GM12878 (cell line): ENCODE data around the gene ELK4. TPM values are rescaled to one million over a fixed set of nuclear protein-coding genes. Genes with fewer than 3 reads are reported as not detected.

Source experiments
- ATAC-seq: fragments of 200-7000 bp; cut with Tn5 transposase; 3 replicates; pipeline ENCODE4 v1.9.1; 2020; ENCODE audit warnings: mild to moderate bottlenecking, moderate library complexity
- BruUV-seq: library from RNA; stranded (reverse); fragments of 400-500 nt; replicated peaks from 2 replicates; lab custom pipeline; 2021; lab: Mats Ljungman, UMichigan
- CTCF ChIA-PET: fragments of 300-600 bp; sonication (Branson Sonifier 250); formaldehyde crosslinking; extraction: SDS; loops from one replicate; lab custom pipeline; 2021; ENCODE audit warnings: inconsistent platforms; lab: Yijun Ruan, JAX
- POLR2A ChIA-PET: fragments of 350-600 bp; formaldehyde crosslinking; extraction: SDS; loops from one replicate; lab custom pipeline; 2021; ENCODE audit warnings: inconsistent platforms; lab: Charles Lee
- RAD21 ChIA-PET: fragments of 300-600 bp; sonication (Branson Sonifier 250); formaldehyde crosslinking; loops from one replicate; lab custom pipeline; 2023; ENCODE audit warnings: antibody characterized with exemption; ENCODE audit not compliant: unreplicated experiment; lab: Charles Lee
- SMC1A ChIA-PET: fragments of 300-600 bp; sonication (Branson Sonifier 250); formaldehyde crosslinking; loops from one replicate; lab custom pipeline; 2023; ENCODE audit not compliant: unreplicated experiment, uncharacterized antibody; lab: Charles Lee
- DNase-seq: peaks from one replicate; pipeline ENCODE4 v3.0.0-alpha.2; 2011; ENCODE audit warnings: low read depth, low spot score
- FAIRE-seq: peaks from 3 replicates; lab custom pipeline; 2011; peaks lifted over from hg19 to GRCh38; lab: Jason Lieb, UNC
- H2AFZ ChIP-seq: 2 replicates; pipeline ENCODE4 v1.6.0; 2011; ENCODE audit warnings: low read depth, low read length, control low read depth; ENCODE audit not compliant: control insufficient read depth
- H3K27ac ChIP-seq: 2 replicates; pipeline ENCODE4 v1.5.1; 2011; ENCODE audit warnings: control low read depth; ENCODE audit not compliant: control insufficient read depth, insufficient read depth
- H3K27me3 ChIP-seq, 2 experiments: replicated peaks in 1 of 2; 2 replicates each; pipeline versions ENCODE4 v1.6.0 to v1.6.1; 2011; ENCODE audit warnings: low read length in 1 of 2; ENCODE audit not compliant: control insufficient read depth in 2 of 2, insufficient read depth in 2 of 2
- H3K36me3 ChIP-seq, 2 experiments: 2 replicates each; pipeline ENCODE4 v1.5.1; 2011; ENCODE audit warnings: low read length in 1 of 2; ENCODE audit not compliant: control insufficient read depth in 2 of 2, insufficient read depth in 2 of 2
- H3K4me1 ChIP-seq: 2 replicates; pipeline ENCODE4 v1.6.1; 2011; ENCODE audit warnings: mild to moderate bottlenecking, low read length, moderate library complexity, mixed read lengths; ENCODE audit not compliant: control insufficient read depth, insufficient read depth
- H3K4me2 ChIP-seq: 2 replicates; pipeline ENCODE4 v1.6.0; 2011; ENCODE audit warnings: control low read depth; ENCODE audit not compliant: control insufficient read depth, insufficient read depth
- H3K4me3 ChIP-seq: fragments of 200-600 bp; sonication (generic); 2 replicates; pipeline ENCODE4 v1.5.1; 2016
- H3K79me2 ChIP-seq: 2 replicates; pipeline ENCODE4 v1.6.0; 2011; ENCODE audit warnings: low read length; ENCODE audit not compliant: control insufficient read depth, insufficient read depth
- H3K9ac ChIP-seq: 2 replicates; pipeline ENCODE4 v1.8.0; 2011; ENCODE audit warnings: low read length, control low read depth, mixed read lengths; ENCODE audit not compliant: control insufficient read depth, insufficient read depth
- H3K9me3 ChIP-seq: replicated peaks from 3 replicates; pipeline ENCODE4 v1.5.1; 2011; ENCODE audit warnings: mild to moderate bottlenecking, low read length; ENCODE audit not compliant: control insufficient read depth, insufficient read depth
- H4K20me1 ChIP-seq: 2 replicates; pipeline ENCODE4 v1.6.0; 2011; ENCODE audit not compliant: control insufficient read depth, insufficient read depth
- BRCA1 ChIP-seq: IDR thresholded peaks from 2 replicates; pipeline ENCODE4 v1.6.1; 2011; ENCODE audit warnings: low read depth, low read length, improper control_type of control experiment
- CEBPB ChIP-seq, 2 experiments: fragments of 150-350 bp in 1 of 2; IDR thresholded peaks; 2 replicates each; pipeline ENCODE4 v1.6.1; 2012 to 2014; ENCODE audit warnings: low read depth in 2 of 2, low read length in 2 of 2, borderline replicate concordance in 1 of 2, inconsistent platforms in 1 of 2
- CEBPZ ChIP-seq: fragments of 150-350 bp; IDR thresholded peaks from 2 replicates; pipeline ENCODE4 v1.6.1; 2016; ENCODE audit warnings: low read depth, low read length
- CREM ChIP-seq: IDR thresholded peaks from 2 replicates; pipeline ENCODE4 v1.6.1; 2014; ENCODE audit warnings: antibody characterized with exemption, low read depth
- EED ChIP-seq: sonication (generic); IDR thresholded peaks from 2 replicates; pipeline ENCODE4 v1.6.1; 2016; ENCODE audit warnings: antibody characterized with exemption, low read depth
- EGR1 ChIP-seq, 2 experiments: IDR thresholded peaks; 1 replicate in 1 of 2; 2 replicates in 1 of 2; pipeline ENCODE4 v1.6.1; 2011 to 2012; ENCODE audit warnings: low read depth in 2 of 2, low read length in 2 of 2, borderline replicate concordance in 1 of 2, mild to moderate bottlenecking in 1 of 2, moderate library complexity in 1 of 2
- FOXK2 ChIP-seq: fragments of 450-650 bp; IDR thresholded peaks from 2 replicates; pipeline ENCODE4 v1.6.1; 2017; ENCODE audit warnings: mild to moderate bottlenecking, moderate library complexity
- NR2F1 ChIP-seq: fragments of 450-650 bp; conservative IDR thresholded peaks from 2 replicates; pipeline ENCODE4 v1.6.1; 2017; ENCODE audit warnings: mild to moderate bottlenecking
- NRF1 ChIP-seq: conservative IDR thresholded peaks from 2 replicates; pipeline ENCODE4 v1.6.1; 2011; ENCODE audit warnings: mild to moderate bottlenecking, low read depth, low read length, improper control_type of control experiment
- SMARCA5 ChIP-seq: fragments of 450-650 bp; IDR thresholded peaks from 2 replicates; pipeline ENCODE4 v1.6.1; 2017; ENCODE audit warnings: mild to moderate bottlenecking
- SMC3 ChIP-seq: IDR thresholded peaks from 2 replicates; pipeline ENCODE4 v1.6.1; 2011; ENCODE audit warnings: low read length, improper control_type of control experiment, borderline replicate concordance
- YY1 ChIP-seq: IDR thresholded peaks from 2 replicates; pipeline ENCODE4 v1.6.1; 2011; ENCODE audit warnings: low read depth, mild to moderate bottlenecking, low read length
- ZBED1 ChIP-seq: IDR thresholded peaks from 2 replicates; pipeline ENCODE4 v1.6.1; 2016; ENCODE audit warnings: borderline replicate concordance
- ZNF24 ChIP-seq: fragments of 450-650 bp; IDR thresholded peaks from 2 replicates; pipeline ENCODE4 v1.6.1; 2017; ENCODE audit warnings: antibody characterized with exemption, mild to moderate bottlenecking
- WGBS: methylation state at CpG from one replicate; pipeline ENCODE4 v1.1.6; 2016; ENCODE audit warnings: low lambda C conversion rate; ENCODE audit not compliant: insufficient replicate concordance, insufficient coverage; ENCODE audit errors: missing lambda C conversion rate; 5-methylcytosine and 5-hydroxymethylcytosine counted together
- in situ Hi-C: fragments of 300-500 bp; cut with MboI; formaldehyde crosslinking; loops from 9 replicates; pipeline ENCODE4 v1.14.3; 2018; ENCODE audit warnings: mixed read lengths
- intact Hi-C: fragments of 100-400 bp; cut with micrococcal nuclease; formaldehyde crosslinking; loops from one replicate; pipeline ENCODE4 v1.14.2; 2022; ENCODE audit not compliant: unreplicated experiment
- polyA plus RNA-seq, 11 experiments: library from polyadenylated mRNA; depleted of rRNA in 4 of 11; unstranded in 6 of 11; stranded (reverse) in 5 of 11; fragments of >200 nt; fragmentation: Nextera tagmentation in 4 of 11; fragmentation: Illumina TruSeq in 1 of 11; extraction: Ambion mirVana in 4 of 11; extraction: Trizol in 1 of 11; gene quantifications; 1 replicate in 1 of 11; 2 replicates in 10 of 11; pipeline versions ENCODE4 v1.2.1 to v1.2.3, GENCODE V29; 2011 to 2016; ENCODE audit warnings: inconsistent platforms in 2 of 11, missing spikeins in 2 of 11, low read depth in 1 of 11
- total RNA-seq, 4 experiments: library from RNA; depleted of rRNA in 3 of 4; stranded (reverse); fragments of >200 nt in 3 of 4; fragmentation: Illumina TruSeq in 1 of 4; extraction: Trizol in 1 of 4; gene quantifications; 2 replicates each; pipeline versions ENCODE4 v1.2.1 to v1.2.3, GENCODE V29; 2013 to 2021
- TF ChIP-seq, protein P1 (sequence below): fragments of 450-650 bp; IDR thresholded peaks from 2 replicates; pipeline ENCODE4 v1.6.1; 2017; ENCODE audit warnings: antibody characterized with exemption, mild to moderate bottlenecking, moderate library complexity
- TF ChIP-seq, protein P2 (sequence below): fragments of 450-650 bp; IDR thresholded peaks from 2 replicates; pipeline ENCODE4 v1.6.1; 2018; ENCODE audit warnings: borderline replicate concordance, mild to moderate bottlenecking; ENCODE audit not compliant: partially characterized antibody

Gene ELK4
- total and polyA plus RNA-seq, 10 of the 15 experiments (the other 5 are each of a cell fraction or from before 2014, with no cell fraction given) = 5.2 to 71.5 (median 18.5) TPM

- intact Hi-C loops = no loop called here
- no peak overlapping the region for H3K9ac ChIP-seq
- no peaks in the 10 kb centered on the region for H3K79me2 ChIP-seq
- H2AFZ ChIP-seq = no peak overlapping the region
- no peaks in the 10 kb centered on the region for H4K20me1 ChIP-seq
- no peaks in the 10 kb centered on the region for H3K9me3 ChIP-seq
- H3K36me3 ChIP-seq = no peaks in the 10 kb centered on the region
- in situ Hi-C loops = no loop called here
- H3K4me3 ChIP-seq = no peak overlapping the region
- ChIA-PET POLR2A (no interaction called here), SMC1A (interaction anchor here (0.7 to 1.3 kb wide), 2 partner anchors 26 to 41 kb away, joined by 3 read pairs; no protein-coding TSS in a partner anchor), RAD21 (no interaction called here), CTCF (interaction anchor here (0.6 to 1.5 kb wide), 2 partner anchors 41 to 235 kb away, joined by 3 to 5 read pairs; no protein-coding TSS in a partner anchor)
- 29% methylated on average over 12 of the region's 22 CpGs for WGBS
- no peak overlapping the region for H3K27ac ChIP-seq
- no peaks in the 10 kb centered on the region for H3K4me1 ChIP-seq
- no peak for DNase-seq
- no peak for ATAC-seq
- FAIRE-seq = no peak
- H3K4me2 ChIP-seq = no peak overlapping the region
- BruUV-seq = no TSS peak
- peaks cover 9 to 17% of the 10 kb centered on the region in 2 experiments for H3K27me3 ChIP-seq
- TF ChIP-seq, protein P1, sequence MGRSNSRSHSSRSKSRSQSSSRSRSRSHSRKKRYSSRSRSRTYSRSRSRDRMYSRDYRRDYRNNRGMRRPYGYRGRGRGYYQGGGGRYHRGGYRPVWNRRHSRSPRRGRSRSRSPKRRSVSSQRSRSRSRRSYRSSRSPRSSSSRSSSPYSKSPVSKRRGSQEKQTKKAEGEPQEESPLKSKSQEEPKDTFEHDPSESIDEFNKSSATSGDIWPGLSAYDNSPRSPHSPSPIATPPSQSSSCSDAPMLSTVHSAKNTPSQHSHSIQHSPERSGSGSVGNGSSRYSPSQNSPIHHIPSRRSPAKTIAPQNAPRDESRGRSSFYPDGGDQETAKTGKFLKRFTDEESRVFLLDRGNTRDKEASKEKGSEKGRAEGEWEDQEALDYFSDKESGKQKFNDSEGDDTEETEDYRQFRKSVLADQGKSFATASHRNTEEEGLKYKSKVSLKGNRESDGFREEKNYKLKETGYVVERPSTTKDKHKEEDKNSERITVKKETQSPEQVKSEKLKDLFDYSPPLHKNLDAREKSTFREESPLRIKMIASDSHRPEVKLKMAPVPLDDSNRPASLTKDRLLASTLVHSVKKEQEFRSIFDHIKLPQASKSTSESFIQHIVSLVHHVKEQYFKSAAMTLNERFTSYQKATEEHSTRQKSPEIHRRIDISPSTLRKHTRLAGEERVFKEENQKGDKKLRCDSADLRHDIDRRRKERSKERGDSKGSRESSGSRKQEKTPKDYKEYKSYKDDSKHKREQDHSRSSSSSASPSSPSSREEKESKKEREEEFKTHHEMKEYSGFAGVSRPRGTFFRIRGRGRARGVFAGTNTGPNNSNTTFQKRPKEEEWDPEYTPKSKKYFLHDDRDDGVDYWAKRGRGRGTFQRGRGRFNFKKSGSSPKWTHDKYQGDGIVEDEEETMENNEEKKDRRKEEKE = no peak
- TF ChIP-seq EGR1 (IDR thresholded peaks at IDR 0.05; ENCODE audit: borderline replicate concordance in 1 of 2, low read depth in 2 of 2, low read length in 2 of 2) (no peak), CEBPB (IDR thresholded peaks at IDR 0.05; ENCODE audit: borderline replicate concordance in 1 of 2, low read depth in 2 of 2, low read length in 2 of 2) (no peak), YY1 (no peak), CREM (no peak), NR2F1 (no peak), EED (no peak), ZNF24 (no peak), ZBED1 (no peak), NRF1 (no peak), CEBPZ (no peak), BRCA1 (no peak), SMC3 (no peak), SMARCA5 (no peak), FOXK2 (no peak)
- TF ChIP-seq, protein P2, sequence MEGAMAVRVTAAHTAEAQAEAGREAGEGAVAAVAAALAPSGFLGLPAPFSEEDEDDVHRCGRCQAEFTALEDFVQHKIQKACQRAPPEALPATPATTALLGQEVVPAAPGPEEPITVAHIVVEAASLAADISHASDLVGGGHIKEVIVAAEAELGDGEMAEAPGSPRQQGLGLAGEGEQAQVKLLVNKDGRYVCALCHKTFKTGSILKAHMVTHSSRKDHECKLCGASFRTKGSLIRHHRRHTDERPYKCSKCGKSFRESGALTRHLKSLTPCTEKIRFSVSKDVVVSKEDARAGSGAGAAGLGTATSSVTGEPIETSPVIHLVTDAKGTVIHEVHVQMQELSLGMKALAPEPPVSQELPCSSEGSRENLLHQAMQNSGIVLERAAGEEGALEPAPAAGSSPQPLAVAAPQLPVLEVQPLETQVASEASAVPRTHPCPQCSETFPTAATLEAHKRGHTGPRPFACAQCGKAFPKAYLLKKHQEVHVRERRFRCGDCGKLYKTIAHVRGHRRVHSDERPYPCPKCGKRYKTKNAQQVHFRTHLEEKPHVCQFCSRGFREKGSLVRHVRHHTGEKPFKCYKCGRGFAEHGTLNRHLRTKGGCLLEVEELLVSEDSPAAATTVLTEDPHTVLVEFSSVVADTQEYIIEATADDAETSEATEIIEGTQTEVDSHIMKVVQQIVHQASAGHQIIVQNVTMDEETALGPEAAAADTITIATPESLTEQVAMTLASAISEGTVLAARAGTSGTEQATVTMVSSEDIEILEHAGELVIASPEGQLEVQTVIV = no peak
Measured at GRCh38 chr1:205569411-205570172, 62.2 kb downstream of the ELK4 start.
